IPS-15b (cell line): ENCODE measurements around the gene SLC2A4RG.
"Not testable (repeated sequence)": the region's sequence is repeated elsewhere in the genome, so short reads cannot be mapped to it uniquely, and the experiment has no call there.

Experiments used
- H3K27me3 ChIP-seq: one replicate; pipeline ENCODE4 v1.6.1; 2013; ENCODE audit warnings: low read length; ENCODE audit not compliant: control insufficient read depth, insufficient read depth
- H3K36me3 ChIP-seq: one replicate; pipeline ENCODE4 v1.6.1; 2013; ENCODE audit warnings: low read length; ENCODE audit not compliant: control insufficient read depth, insufficient read depth
- H3K4me1 ChIP-seq: one replicate; pipeline ENCODE4 v1.6.1; 2013; ENCODE audit warnings: mild to moderate bottlenecking, low read length; ENCODE audit not compliant: control insufficient read depth, insufficient read depth
- H3K4me3 ChIP-seq: one replicate; pipeline ENCODE4 v1.5.1; 2013; ENCODE audit warnings: low read depth, low read length
- H3K9ac ChIP-seq: one replicate; pipeline ENCODE4 v1.6.1; 2013; ENCODE audit warnings: low read depth, mild to moderate bottlenecking, low read length
- H3K9me3 ChIP-seq: one replicate; pipeline ENCODE4 v1.6.1; 2013; ENCODE audit warnings: mild to moderate bottlenecking, low read length; ENCODE audit not compliant: control insufficient read depth, insufficient read depth

The SLC2A4RG gene

GRCh38 chr20:63708301-63709148 lies 31.1 kb upstream of the SLC2A4RG start:
- peak overlapping the region; percentile 89 for H3K4me3 ChIP-seq
- no peaks in the 10 kb centered on the region for H3K4me1 ChIP-seq
- peaks cover 31% of the 10 kb centered on the region for H3K36me3 ChIP-seq
- no peaks in the 10 kb centered on the region for H3K9me3 ChIP-seq
- no peaks in the 10 kb centered on the region for H3K27me3 ChIP-seq
- peak overlapping the region; percentile 79 for H3K9ac ChIP-seq

- no peaks in the 10 kb centered on the region for H3K9me3 ChIP-seq
- H3K4me3 ChIP-seq: peak overlapping the region; percentile 89
- H3K4me1 ChIP-seq: no peaks in the 10 kb centered on the region
- peaks cover 30% of the 10 kb centered on the region for H3K36me3 ChIP-seq
- no peak overlapping the region for H3K9ac ChIP-seq
- H3K27me3 ChIP-seq: no peaks in the 10 kb centered on the region
These were observed 30.4 kb upstream of the SLC2A4RG start for GRCh38 chr20:63709149-63709527.

GRCh38 chr20:63711085-63711645 lies 28.4 kb upstream of the SLC2A4RG start:
- no peak overlapping the region for H3K4me3 ChIP-seq
- no peak overlapping the region for H3K9ac ChIP-seq
- no peaks in the 10 kb centered on the region for H3K27me3 ChIP-seq
- H3K4me1 ChIP-seq: no peaks in the 10 kb centered on the region
- H3K9me3 ChIP-seq: no peaks in the 10 kb centered on the region
- peaks cover 11% of the 10 kb centered on the region for H3K36me3 ChIP-seq

- Histone ChIP-seq H3K4me3 (no peak overlapping the region), H3K36me3 (peaks cover 6% of the 10 kb centered on the region), H3K9me3 (no peaks in the 10 kb centered on the region), H3K9ac (no peak overlapping the region), H3K4me1 (no peaks in the 10 kb centered on the region), H3K27me3 (no peaks in the 10 kb centered on the region)
These were observed 27.4 kb upstream of the SLC2A4RG start for GRCh38 chr20:63712191-63712590.

GRCh38 chr20:63714858-63715257 lies 24.7 kb upstream of the SLC2A4RG start:
- Histone ChIP-seq H3K27me3 (no peaks in the 10 kb centered on the region), H3K4me1 (no peaks in the 10 kb centered on the region), H3K4me3 (no peak overlapping the region), H3K36me3 (peaks cover 9% of the 10 kb centered on the region), H3K9ac (no peak overlapping the region), H3K9me3 (no peaks in the 10 kb centered on the region)

- Histone ChIP-seq H3K9ac (no peak overlapping the region), H3K4me1 (no peaks in the 10 kb centered on the region), H3K9me3 (no peaks in the 10 kb centered on the region), H3K4me3 (no peak overlapping the region), H3K36me3 (peaks cover 9% of the 10 kb centered on the region), H3K27me3 (no peaks in the 10 kb centered on the region)
These were observed 20.6 kb upstream of the SLC2A4RG start for GRCh38 chr20:63718996-63719395.

- H3K36me3 ChIP-seq, H3K9me3 ChIP-seq, H3K4me3 ChIP-seq, H3K4me1 ChIP-seq, H3K9ac ChIP-seq, H3K27me3 ChIP-seq: not testable (repeated sequence)
These were observed 16.5 kb upstream of the SLC2A4RG start for GRCh38 chr20:63722967-63723622.

GRCh38 chr20:63730189-63730733 lies 9.3 kb upstream of the SLC2A4RG start:
- not testable (repeated sequence) for H3K27me3 ChIP-seq, H3K9me3 ChIP-seq, H3K9ac ChIP-seq, H3K4me3 ChIP-seq, H3K4me1 ChIP-seq
- peaks cover 23% of the 10 kb centered on the region for H3K36me3 ChIP-seq

- Histone ChIP-seq H3K4me3 (no peak overlapping the region), H3K36me3 (peaks cover 30% of the 10 kb centered on the region), H3K4me1 (no peaks in the 10 kb centered on the region), H3K27me3 (no peaks in the 10 kb centered on the region), H3K9ac (no peak overlapping the region), H3K9me3 (no peaks in the 10 kb centered on the region)
These were observed 8.2 kb upstream of the SLC2A4RG start for GRCh38 chr20:63731410-63731809.

GRCh38 chr20:63732118-63733095 lies 7.2 kb upstream of the SLC2A4RG start:
- H3K27me3 ChIP-seq: no peaks in the 10 kb centered on the region
- no peak overlapping the region for H3K9ac ChIP-seq
- H3K9me3 ChIP-seq: no peaks in the 10 kb centered on the region
- no peak overlapping the region for H3K4me3 ChIP-seq
- no peaks in the 10 kb centered on the region for H3K4me1 ChIP-seq
- peaks cover 30% of the 10 kb centered on the region for H3K36me3 ChIP-seq

GRCh38 chr20:63733117-63733516 lies 6.5 kb upstream of the SLC2A4RG start:
- H3K9ac ChIP-seq: no peak overlapping the region
- no peaks in the 10 kb centered on the region for H3K27me3 ChIP-seq
- no peak overlapping the region for H3K4me3 ChIP-seq
- H3K9me3 ChIP-seq: no peaks in the 10 kb centered on the region
- no peaks in the 10 kb centered on the region for H3K4me1 ChIP-seq
- peaks cover 30% of the 10 kb centered on the region for H3K36me3 ChIP-seq
